ENCODE data around the gene CYP24A1. TPM values are rescaled to one million over a fixed set of nuclear protein-coding genes. Genes with fewer than 3 reads are reported as not detected.

The CYP24A1 gene
- total RNA-seq (2014; rRNA removed): 0.51 TPM in 1 of 2 replicates, not detected in the other
- not detected for polyA plus RNA-seq (2012)

DNA sequence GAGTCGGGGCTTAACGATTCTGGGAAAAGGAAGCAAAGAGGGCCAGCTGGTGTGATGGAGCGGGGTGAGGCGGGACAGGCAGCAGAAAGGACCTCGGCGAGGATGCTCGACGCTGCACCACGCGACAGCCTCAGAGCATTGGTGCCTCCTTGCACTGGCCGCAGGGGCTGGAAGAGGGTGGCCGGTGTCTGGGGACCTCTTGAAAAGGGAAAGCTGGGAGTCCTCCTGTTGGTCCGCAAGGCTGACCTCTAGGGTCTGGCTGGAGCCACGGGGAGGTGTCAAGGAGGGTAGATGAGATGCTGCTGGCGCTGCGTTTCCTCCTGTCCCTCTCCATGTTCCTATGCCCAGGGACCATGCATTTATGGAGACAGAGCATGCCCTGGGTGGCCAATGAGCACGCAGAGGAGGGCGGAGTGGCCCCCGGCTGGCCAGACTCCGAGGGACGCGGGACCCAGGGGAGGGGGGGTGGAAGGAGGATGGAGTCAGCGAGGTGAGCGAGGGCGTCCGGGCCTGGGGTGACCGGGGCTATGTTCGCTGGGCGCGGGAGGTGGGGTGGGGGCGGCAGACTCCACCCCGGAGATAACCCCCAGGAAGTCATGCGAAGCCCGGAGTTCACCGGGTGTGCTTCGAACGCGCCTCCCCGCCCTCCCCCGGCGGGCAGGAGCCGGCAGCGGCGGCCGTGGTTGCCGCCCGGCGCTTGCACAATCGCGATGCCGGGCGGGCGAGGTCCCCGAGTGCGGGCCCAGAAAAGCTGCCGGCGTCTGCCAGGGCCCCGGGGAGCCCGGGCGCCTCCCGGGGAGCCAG, at the start of gene CYP24A1:
TSS of gene CYP24A1 (minus strand) at position 334 of the 804 bp plus-strand sequence. CDS start 407 bp downstream, outside the sequence.
- DNase-seq (ENCODE audit: low read depth): no peak

DNA sequence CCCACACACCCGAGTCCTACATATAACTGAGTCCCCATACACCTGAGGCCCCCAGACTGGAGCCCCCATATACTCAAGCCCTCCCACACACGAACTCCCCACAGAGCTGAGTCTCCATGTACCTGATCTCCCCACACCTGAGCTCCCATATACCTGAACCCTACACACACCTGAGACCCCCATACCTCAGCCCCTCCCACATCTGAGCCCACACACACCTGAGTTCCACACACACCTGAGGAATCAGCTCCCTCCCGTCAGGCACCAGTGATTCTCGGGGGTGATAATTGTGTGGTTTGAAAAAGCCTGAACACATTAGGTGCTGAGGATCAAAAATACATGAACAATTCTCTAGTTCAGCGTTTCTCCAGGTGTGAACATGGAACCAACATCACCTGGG, 49.5 kb upstream of the CYP24A1 start:
- no peak for DNase-seq (ENCODE audit: low read depth)

DNA sequence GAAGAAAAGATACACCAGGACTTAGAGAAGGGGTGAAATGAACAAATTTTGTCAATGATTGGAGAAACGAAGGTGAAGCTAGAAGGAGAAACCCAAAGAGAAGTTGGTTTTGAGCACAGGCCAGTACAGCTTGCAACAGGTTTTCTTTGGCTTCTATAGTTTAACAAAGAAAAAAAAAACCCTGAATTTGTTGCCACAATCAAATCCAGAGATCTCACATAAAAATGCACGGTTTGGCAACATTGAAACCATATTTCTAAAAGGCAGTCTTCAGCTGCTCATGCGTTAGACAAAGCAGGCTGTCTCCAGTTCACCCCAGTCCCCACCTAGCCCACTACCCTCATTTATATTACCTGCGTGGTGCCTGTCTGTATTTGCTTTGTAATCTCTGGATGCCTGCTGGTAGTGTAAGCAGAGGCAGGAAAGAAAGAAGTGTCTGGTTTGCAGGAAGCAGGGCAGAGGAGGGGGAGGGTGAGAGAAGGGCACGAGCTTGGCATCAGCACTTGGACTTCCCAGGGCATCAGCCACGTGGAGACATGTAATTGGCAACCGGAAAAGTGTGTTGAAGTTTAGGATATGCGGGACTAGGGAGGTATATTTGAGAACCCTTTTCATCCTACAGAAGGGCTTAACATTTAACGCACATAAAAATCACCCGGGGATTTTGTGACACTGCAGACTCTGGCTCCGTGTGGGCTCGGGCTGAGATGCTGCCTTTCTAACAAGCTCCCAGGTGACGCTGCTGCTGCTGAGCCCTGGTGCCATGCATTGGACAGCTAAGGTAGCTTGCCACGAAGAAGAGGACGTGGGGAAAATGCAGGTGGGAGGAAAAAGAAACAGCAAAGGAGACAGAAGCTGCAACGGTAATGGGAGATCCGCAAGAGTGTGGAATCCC, 48.5 kb upstream of the CYP24A1 start:
- no peak for DNase-seq (ENCODE audit: low read depth)

DNA sequence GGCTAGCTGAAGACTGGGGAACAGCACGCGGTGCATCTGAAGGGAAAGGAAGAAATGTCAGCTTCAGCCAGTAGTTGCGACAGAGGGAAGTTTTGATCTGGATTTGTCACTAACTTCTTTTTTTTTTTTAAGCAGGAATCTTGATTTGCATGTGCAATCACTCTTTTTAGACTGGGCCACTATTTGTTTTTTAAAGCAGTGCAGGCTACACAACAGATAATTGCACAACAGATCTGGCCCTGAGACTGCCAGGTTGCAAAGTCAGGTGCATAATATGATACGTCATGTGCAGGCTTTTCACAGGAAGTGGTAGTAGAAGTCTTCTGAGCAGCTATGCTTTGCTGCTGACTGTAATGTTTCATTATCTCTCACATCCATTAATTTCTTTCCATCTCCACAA, 47.6 kb upstream of the CYP24A1 start:
- DNase-seq (ENCODE audit: low read depth): no peak

DNA sequence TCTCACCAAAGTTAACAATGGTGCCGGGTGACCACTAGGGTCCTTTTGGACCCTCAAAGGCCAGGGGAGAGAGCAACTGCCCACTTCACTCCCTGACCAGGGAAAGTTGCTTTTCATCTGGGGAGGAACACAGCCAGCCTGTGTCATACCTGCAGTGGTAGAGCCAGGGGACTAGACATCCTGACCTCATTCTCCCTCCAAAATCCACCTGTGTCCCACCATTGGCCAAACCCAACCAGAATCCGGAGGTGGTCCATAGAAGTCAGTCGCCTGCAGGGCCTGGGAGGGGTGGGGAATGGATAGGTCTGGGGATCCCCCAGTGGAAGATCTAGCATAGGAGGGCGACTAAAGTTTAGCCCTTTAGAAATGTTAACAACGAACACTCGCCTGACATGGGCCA, 46.9 kb upstream of the CYP24A1 start:
- no peak for DNase-seq (ENCODE audit: low read depth)

DNA sequence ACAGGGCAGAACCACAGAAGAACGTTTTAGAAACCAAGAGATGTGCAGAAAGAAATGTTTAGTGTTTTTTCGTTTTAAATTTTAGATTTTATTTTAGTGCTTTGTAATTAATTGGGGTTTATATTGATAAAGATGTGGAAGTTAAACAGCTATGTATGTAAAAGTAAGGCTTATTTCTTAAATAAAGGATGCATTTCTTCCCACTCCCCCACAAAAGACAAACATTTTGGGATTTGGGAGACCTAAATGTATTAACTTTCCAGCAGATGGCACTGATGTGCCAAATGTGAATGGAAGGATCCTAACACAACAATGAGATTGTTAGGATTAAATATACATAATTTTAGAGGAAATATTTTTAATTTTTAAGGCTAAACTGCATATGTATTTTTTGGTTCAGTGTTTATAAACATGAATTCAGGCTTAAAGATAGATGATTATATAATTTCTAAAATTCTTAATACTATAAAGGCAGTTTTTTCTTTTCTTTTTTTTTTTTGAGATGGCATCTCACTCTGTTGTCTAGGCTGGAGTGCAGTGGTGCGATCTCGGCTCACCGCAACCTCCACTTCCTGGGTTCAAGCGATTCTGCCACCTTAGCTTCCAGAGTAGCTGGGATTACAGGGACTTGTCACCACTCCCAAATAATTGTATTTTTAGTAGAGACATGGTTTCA, 46.1 kb upstream of the CYP24A1 start:
- peak; percentile 38 for DNase-seq (ENCODE audit: low read depth)

DNA sequence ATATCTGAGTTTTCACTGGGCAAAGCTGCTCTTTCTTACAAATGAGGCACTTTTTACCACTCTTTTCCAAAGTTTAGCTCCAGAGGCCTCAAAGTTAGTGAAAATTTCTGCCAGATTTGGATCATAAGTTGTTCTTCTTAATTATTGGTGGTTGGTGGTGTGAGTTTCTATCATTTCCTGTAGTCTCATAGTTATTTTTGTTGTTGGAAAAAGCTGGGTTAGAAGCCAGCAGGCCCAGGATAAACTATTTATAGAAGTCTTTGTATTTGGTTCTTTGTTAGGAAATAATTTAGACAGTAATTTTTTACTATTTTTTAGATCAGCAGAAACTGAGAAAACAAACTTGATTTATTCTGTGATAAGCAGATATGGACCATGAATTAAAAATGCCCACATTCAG, 44.7 kb upstream of the CYP24A1 start:
- DNase-seq (ENCODE audit: low read depth): no peak

DNA sequence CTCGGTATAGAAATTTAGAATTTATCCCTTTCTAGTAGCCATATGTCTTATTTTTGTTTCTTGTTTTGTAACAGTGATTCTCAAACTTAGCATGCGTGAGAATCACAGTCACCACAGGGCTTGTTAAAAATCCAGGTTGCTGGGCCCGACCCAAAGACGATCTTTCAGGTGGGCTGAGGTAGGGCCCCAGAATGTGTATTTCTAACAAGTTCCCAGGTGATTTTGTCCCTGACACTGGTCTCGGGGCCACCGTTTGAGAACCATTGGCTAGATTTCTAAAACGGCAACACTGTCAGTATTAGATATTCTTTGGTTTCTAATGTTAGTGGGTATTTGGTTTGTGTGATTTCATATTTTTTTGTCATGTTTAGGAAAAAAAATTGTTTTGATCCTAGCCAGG, 44.0 kb upstream of the CYP24A1 start:
- no peak for DNase-seq (ENCODE audit: low read depth)

DNA sequence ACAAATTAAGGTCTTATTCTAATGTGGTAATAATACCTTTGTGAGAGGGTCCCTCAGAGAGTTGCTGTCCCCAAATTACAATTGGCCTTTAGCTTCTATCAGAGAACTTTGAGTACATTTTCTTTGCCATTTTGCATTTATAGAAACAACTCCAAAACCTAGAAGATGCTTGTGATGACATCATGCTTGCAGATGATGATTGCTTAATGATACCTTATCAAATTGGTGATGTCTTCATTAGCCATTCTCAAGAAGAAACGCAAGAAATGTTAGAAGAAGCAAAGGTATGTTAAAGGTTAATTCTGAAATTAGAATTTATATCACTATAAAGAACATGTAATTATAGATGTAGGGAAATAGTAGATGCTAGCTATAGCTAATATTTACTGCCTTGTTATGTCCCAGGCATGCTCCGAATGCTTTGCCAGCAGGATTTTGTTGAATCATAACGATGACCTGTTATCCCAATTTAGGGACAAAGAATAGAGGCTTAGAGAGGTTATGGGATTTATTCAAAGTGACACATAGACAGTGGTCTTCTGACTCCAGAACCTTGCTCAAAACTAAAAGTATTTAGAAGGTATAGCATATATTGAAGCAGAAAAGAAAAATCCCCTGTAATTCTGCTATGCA, 41.5 kb upstream of the CYP24A1 start:
- DNase-seq (ENCODE audit: low read depth): no peak

DNA sequence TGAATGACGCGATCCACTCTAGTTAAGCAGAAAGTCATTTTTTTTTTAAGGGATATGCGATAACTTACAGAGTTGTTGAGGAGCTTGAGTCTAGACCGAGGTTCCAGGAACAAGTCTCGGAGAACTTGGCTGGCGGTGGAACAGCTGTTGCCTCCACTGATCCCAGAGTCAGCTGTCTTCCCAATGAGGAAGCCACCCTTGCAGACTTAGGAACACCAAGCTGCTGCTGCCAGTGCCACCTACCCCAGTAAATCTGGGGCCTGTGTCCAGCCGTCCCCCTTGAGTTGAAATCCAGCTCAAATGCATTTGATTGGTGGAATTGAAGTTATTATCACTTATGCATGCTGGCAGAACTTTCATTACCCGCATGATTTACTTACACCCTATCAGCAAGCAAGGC, 40.8 kb upstream of the CYP24A1 start:
- peak; percentile 79 for DNase-seq (ENCODE audit: low read depth)

DNA sequence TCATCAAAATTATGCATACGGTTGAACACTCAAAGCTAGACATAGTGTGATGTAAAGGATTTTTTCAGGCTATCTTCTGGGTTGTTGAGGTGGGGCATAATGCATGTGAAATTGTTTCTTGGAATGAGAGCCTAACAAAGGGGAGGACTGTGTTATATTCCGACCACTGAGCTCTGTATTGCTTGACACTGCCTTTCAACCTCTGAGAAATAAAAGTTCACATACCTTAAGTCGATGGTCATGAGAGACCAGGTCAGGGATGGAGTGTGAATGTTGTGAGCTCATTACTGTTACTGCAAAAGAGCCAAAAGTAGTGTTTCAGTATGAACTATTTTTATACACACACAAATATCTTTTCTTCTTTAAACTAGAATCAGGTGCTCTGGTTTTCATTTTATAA, 39.1 kb upstream of the CYP24A1 start:
- no peak for DNase-seq (ENCODE audit: low read depth)

DNA sequence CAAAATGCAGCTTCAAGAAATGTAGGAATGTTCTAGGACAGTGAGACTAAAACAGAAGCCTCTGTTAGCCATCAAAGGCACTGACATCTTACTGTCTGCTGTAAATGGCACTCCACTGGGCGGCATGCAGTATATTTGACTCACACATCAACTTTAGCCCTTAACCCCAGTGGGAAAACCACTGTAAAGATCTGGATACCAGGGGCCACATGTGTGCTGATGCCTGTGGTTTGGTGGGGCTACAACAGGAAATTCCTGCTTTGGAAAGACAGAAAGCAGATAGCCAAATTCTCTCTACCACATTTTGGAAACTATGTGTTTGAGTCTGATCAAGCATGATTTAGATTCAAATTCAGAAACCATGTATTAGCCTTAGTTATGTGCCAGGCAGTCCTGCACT, 38.4 kb upstream of the CYP24A1 start:
- peak; percentile 65 for DNase-seq (ENCODE audit: low read depth)

DNA sequence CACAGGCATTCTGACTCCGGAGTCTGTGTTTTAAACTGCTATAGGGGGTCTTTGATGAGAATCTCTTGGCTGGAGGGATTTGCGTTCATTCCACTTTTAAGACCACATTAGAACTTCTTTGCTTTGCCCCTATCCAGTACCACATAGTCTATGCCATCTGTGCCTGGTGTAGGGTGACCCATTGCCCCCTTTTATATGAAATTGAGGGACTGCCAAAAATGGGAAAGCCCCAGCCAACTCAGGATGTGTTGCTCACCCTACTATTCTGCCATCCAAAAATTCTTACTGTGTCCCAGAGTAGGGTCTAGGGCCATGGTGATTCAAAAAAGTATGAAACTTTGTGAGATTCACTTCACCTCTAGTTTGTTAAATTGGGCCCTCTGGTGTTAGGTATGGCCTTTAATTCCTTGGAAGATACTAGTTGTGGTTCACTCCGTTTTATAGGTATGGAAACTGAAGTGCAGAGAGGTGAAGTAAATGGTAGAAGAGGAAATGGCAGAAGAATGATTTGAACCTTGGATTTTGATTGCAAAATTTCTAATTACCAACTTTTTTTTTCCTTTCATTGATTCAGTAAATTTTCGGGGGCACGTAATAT, 35.5 kb upstream of the CYP24A1 start:
- no peak for DNase-seq (ENCODE audit: low read depth)

DNA sequence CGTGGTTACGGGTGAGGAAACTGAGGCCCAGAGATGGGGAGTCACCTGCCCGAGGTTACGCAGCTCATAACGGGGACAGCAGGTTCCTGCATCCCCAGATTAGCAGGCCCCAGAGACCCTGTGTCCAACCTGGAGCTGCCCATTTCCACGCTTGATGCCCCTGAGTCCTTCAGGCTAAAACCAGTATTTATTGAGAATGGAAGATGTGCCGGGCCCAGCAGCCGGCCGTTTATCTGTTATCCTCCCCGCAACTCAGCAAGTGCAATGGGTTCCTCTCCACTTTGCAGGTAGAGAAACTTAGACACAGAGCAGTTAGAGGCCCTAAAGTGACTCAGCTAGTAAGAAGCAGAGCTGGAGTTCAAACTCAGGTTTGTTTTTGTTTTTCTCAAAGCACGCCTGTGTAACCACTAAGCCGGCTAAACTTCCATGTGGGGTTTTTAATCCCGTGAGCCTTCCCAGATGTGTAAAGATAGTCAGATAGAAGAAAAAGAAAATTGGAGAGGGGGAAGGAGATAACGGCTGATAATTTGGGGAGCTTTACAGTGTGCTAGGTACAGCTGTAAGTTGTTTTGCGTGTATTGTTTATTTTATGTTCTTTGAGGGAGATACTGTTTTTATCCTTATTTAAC, 34.9 kb upstream of the CYP24A1 start:
- DNase-seq (ENCODE audit: low read depth): peak; percentile 61

DNA sequence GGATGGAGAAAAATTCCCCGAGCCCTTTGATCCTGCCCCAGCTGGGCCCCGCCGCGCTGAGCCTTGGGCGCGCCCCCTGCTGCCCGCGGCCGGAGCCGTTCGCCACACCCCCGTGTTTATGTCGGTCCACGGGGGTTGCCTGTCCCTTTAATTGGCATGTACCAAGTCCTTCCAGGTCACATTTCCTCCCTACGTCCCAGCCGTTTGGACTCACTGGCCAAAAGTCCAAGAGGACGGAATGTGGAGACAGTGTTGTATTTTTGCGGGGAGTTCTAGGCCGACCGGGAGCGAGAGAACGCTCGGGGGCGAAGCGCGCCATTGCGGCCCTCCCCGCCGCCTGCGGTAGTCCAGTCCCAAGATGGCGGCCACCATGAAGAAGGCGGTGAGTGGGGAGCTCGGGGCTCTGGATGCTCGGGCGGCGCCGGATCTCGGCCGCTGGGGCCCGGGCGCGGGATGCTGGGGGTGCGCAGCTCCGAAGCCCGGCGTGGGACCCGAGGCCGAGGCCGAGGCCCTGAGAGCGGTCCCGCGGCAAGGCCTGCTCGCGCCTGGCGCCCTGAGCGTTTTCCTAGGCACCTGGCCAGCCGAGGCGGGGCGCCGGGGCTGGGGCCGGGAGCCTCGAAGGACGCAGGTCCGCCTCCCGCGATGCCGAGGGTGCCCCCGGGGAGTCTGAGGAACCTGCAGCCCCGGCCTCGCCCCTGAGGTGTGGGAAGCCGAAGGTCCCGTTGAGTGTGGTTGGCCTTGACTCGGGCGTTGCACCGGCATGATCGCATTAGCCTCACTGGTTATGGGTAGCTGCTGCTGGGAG, 34.2 kb upstream of the CYP24A1 start, which contains the start of gene PFDN4:
TSS of gene PFDN4 (plus strand) at position 345 of the 805 bp plus-strand sequence. CDS start at position 359, 14 bp downstream.
- peak; percentile 75 for DNase-seq (ENCODE audit: low read depth)

DNA sequence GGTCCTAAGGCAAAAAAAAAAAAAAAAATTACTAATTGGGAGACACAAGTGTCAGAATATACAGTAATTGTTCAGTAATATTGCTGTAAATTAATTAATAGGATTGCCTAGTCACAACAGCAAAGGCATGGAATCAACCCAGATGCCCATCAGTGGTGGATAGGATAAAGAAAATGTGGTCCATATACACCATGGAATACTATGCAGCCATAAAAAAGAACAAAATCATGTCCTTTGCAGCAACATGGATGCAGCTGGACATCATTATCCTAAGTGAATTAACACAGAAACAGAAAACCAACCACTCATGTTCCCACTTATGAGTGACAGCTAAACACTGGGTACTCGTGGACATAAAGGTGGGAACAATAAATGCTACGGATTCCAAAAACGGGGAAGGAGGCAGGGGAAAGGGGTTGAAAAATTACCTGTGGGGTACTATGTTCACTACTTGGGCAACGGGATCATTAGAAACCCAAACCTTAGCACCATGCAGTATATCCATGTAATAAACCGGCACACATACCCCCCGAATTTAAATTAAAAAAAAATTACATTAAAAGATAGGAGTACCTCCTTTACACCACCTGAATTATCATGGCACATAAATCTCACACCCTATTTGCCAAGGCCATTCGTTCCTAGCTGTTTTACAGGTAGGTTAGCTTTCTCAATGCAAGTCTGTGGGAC, 33.4 kb upstream of the CYP24A1 start:
- DNase-seq (ENCODE audit: low read depth): no peak

DNA sequence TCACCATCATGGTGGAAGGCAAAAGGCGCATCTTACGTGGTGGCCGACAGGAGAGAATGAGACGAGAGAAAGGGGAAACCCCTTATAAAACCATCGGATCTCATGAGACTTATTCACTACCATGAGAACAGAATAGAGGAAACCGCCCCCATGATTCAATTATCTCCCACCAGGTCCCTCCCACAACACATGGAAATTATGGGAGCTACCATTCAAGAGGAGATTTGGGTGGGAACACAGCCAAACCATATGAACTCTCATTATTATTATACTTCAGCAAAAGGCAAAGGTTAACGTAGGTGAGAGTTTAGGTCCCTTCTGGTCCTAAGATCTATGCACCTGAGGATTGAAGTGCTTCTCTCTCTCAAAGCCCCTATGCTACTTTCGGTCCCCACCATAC, 31.7 kb upstream of the CYP24A1 start:
- DNase-seq (ENCODE audit: low read depth): no peak

DNA sequence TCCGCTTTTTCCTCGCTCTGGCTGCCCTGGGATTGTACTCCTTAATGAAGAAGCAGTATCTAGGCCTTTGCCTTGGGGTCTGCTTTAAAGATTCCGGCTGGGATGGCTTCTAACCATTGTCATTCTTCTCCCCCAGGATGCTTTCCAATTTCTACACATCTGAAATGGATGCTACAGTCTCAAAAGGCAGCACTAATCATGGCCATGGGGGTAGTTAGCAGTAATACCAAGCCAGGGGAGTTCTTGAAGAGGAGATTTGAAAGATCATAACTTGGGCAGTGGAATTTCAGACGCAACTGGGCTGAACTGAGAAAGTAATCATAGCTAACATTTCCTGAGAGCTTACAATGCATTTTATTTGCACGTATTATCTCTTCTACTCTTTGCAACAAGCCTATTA, 30.7 kb upstream of the CYP24A1 start:
- DNase-seq (ENCODE audit: low read depth): no peak

DNA sequence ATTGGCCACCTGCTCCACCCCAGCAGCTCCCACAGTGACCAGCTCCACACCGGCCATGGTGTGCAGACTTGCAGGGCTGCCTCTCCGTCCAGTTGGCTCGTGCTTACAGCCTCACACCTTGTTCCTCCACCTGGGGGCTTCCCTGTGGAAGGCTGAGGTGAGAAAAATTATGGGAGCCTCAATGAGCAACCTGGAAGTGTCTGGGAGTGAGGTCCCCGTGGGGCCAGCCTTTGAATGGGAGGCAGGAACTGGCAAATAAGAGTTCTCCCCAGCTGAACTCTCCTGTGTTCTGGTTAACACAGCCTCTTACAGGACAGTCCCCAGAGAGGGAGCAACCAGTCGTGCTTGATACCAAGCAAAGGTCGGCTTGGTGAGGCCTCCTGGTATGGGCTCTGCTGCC, 30.3 kb upstream of the CYP24A1 start:
- no peak for DNase-seq (ENCODE audit: low read depth)
